Esophagus squamous epithelium (tissue), 5 donors: ENCODE results near the gene HSBP1. TPM values are rescaled to one million over a fixed set of nuclear protein-coding genes. Genes with fewer than 3 reads are reported as not detected.

Source experiments
- DNase-seq: peaks from one replicate; lab custom pipeline; 2025; lab: John Stamatoyannopoulos, UW
- H3K27ac ChIP-seq, 4 donors: fragments of 200-600 bp; sonication (generic); one replicate each; pipeline ENCODE4 v1.5.1; 2016 to 2019; ENCODE audit warnings: mild to moderate bottlenecking in 1 of 4
- H3K27me3 ChIP-seq, 4 donors: fragments of 200-600 bp; sonication (generic); 1 replicate in 3 of 4; 2 replicates in 1 of 4; pipeline versions ENCODE4 v1.5.1 to v1.6.0; 2017 to 2021; ENCODE audit warnings: antibody characterized with exemption in 1 of 4
- H3K36me3 ChIP-seq, 3 donors: fragments of 200-600 bp; sonication (generic); one replicate each; pipeline ENCODE4 v1.5.1; 2016 to 2019
- H3K4me1 ChIP-seq, 3 donors: fragments of 200-600 bp; sonication (generic); one replicate each; pipeline ENCODE4 v1.5.1; 2017 to 2019
- H3K4me3 ChIP-seq, 4 donors: fragments of 200-600 bp; sonication (generic); 1 replicate in 3 of 4; 2 replicates in 1 of 4; pipeline ENCODE4 v1.5.1; 2016 to 2019; ENCODE audit warnings: mild to moderate bottlenecking in 2 of 4, moderate library complexity in 1 of 4
- H3K9me3 ChIP-seq, 3 donors: fragments of 200-600 bp; sonication (generic); one replicate each; pipeline ENCODE4 v1.5.1; 2016 to 2019
- CTCF ChIP-seq, 6 experiments: fragments of 450-650 bp in 4 of 6; fragments of 200-600 bp in 2 of 6; sonication (generic) in 2 of 6; IDR thresholded peaks; one replicate each; pipeline ENCODE4 v1.5.1; 2016 to 2019; ENCODE audit warnings: antibody characterized with exemption in 6 of 6, mild to moderate bottlenecking in 4 of 6, moderate library complexity in 4 of 6
- POLR2A ChIP-seq, 4 donors: fragments of 450-650 bp; IDR thresholded peaks; one replicate each; pipeline ENCODE4 v1.6.1; 2017; ENCODE audit warnings: antibody characterized with exemption in 4 of 4, mild to moderate bottlenecking in 4 of 4, moderate library complexity in 3 of 4
- WGBS, 2 donors: methylation state at CpG; one replicate each; pipeline ENCODE4 v1.1.5; 2018; 5-methylcytosine and 5-hydroxymethylcytosine counted together
- intact Hi-C: fragments of 100-400 bp; cut with DNase I; formaldehyde crosslinking; loops from one replicate; pipeline ENCODE4 v1.15.0; 2022
- total RNA-seq, 4 donors: library from RNA; depleted of rRNA; stranded (reverse); fragments of >200 nt; gene quantifications; one replicate each; pipeline ENCODE4 v1.1.0, GENCODE V29; 2016
- donor health status: DM: yes; HTN: yes; CAD: no.

Gene HSBP1
- total RNA-seq, 4 donors from 2014 or later: 18.2 to 32.4 (median 23.3) TPM

- TF ChIP-seq POLR2A (IDR thresholded peaks at IDR 0.05) (no peak), CTCF (IDR thresholded peaks at IDR 0.05) (no peak)
- Histone ChIP-seq H3K4me1 (peaks cover 0 to 4% (median 0%) of the 10 kb centered on the region in 3 donors), H3K27ac (no peak overlapping the region), H3K27me3 (no peaks in the 10 kb centered on the region), H3K4me3 (no peak overlapping the region), H3K9me3 (no peaks in the 10 kb centered on the region), H3K36me3 (no peaks in the 10 kb centered on the region)
- intact Hi-C loops: no loop called here
- no peak for DNase-seq
- 58 to 73% methylated on average over 5 of the region's 5 CpGs for WGBS, 2 donors
These were observed 38.3 kb upstream of the HSBP1 start for GRCh38 chr16:83769397-83770008.

- 36 to 62% methylated on average over 5 of the region's 5 CpGs for WGBS, 2 donors
- intact Hi-C loops: no loop called here
- DNase-seq: no peak
- Histone ChIP-seq H3K27me3 (no peaks in the 10 kb centered on the region), H3K27ac (no peak overlapping the region), H3K4me3 (no peak overlapping the region), H3K36me3 (no peaks in the 10 kb centered on the region), H3K4me1 (peaks cover 0 to 4% (median 0%) of the 10 kb centered on the region in 3 donors), H3K9me3 (no peaks in the 10 kb centered on the region)
- TF ChIP-seq POLR2A (IDR thresholded peaks at IDR 0.05): no peak
- TF ChIP-seq CTCF (IDR thresholded peaks at IDR 0.05): no peak
These were observed 36.4 kb upstream of the HSBP1 start for GRCh38 chr16:83771306-83771942.

- WGBS, 2 donors: 37 to 42% methylated on average over 1 of the region's 1 CpG
- intact Hi-C loops: no loop called here
These were observed 35.0 kb upstream of the HSBP1 start for GRCh38 chr16:83772806-83773205.

GRCh38 chr16:83774066-83774465 lies 33.7 kb upstream of the HSBP1 start:
- Histone ChIP-seq H3K27ac (no peak overlapping the region), H3K4me3 (no peak overlapping the region), H3K27me3 (no peaks in the 10 kb centered on the region), H3K36me3 (no peaks in the 10 kb centered on the region), H3K9me3 (no peaks in the 10 kb centered on the region), H3K4me1 (peaks cover 0 to 4% (median 0%) of the 10 kb centered on the region in 3 donors)
- no peak for DNase-seq
- intact Hi-C loops: no loop called here
- WGBS, 2 donors: 82 to 90% methylated on average over 4 of the region's 4 CpGs
- TF ChIP-seq CTCF (IDR thresholded peaks at IDR 0.05) (no peak), POLR2A (IDR thresholded peaks at IDR 0.05) (no peak)

More at GRCh38 chr16:83772806-83773205, 35.0 kb upstream of the HSBP1 start:
- Histone ChIP-seq H3K36me3 (no peaks in the 10 kb centered on the region), H3K4me1 (peaks cover 0 to 4% (median 0%) of the 10 kb centered on the region in 3 donors), H3K27me3 (no peaks in the 10 kb centered on the region), H3K9me3 (no peaks in the 10 kb centered on the region), H3K27ac (no peak overlapping the region), H3K4me3 (no peak overlapping the region)
- TF ChIP-seq CTCF (IDR thresholded peaks at IDR 0.05) (no peak), POLR2A (IDR thresholded peaks at IDR 0.05) (no peak)
- DNase-seq: no peak

GRCh38 chr16:83776944-83777343 lies 30.8 kb upstream of the HSBP1 start:
- no peak for DNase-seq

More at GRCh38 chr16:83776944-83777343, 30.8 kb upstream of the HSBP1 start:
- 85 to 88% methylated on average over 9 of the region's 9 CpGs for WGBS, 2 donors
- no peaks in the 10 kb centered on the region for H3K27me3 ChIP-seq
- no peaks in the 10 kb centered on the region for H3K36me3 ChIP-seq
- peaks cover 0 to 12% (median 0%) of the 10 kb centered on the region in 3 donors for H3K4me1 ChIP-seq
- H3K27ac ChIP-seq: no peak overlapping the region
- no peak for TF ChIP-seq POLR2A (IDR thresholded peaks at IDR 0.05)
- intact Hi-C loops: no loop called here
- H3K9me3 ChIP-seq: no peaks in the 10 kb centered on the region
- H3K4me3 ChIP-seq: no peak overlapping the region
